ELF-1 (cell line): Measurements from ENCODE around the gene NHERF2.

Experiments
- DNase-seq: peaks from one replicate; pipeline ENCODE4 v3.0.0-alpha.2; 2016; ENCODE audit warnings: low read depth, low spot score

Gene NHERF2

GRCh38 chr16:2082171-2082982 is 55.7 kb downstream of the NHERF2 start:
- DNase-seq, result no peak

GRCh38 chr16:2082983-2083364 is 56.3 kb downstream of the NHERF2 start:
- no peak for DNase-seq

GRCh38 chr16:2083409-2083808 is 56.7 kb downstream of the NHERF2 start:
- no peak for DNase-seq

GRCh38 chr16:2083876-2084780 is 57.4 kb downstream of the NHERF2 start:
- DNase-seq, result no peak

GRCh38 chr16:2084895-2085625 is 58.4 kb downstream of the NHERF2 start:
- DNase-seq, result no peak

GRCh38 chr16:2085669-2086068 is 59.0 kb downstream of the NHERF2 start:
- DNase-seq, result no peak

GRCh38 chr16:2086106-2086742 is 59.5 kb downstream of the NHERF2 start:
- DNase-seq, result no peak

- DNase-seq, result no peak
These were observed 60.4 kb downstream of the NHERF2 start for GRCh38 chr16:2086812-2087747.

- DNase-seq, result no peak
These were observed 61.3 kb downstream of the NHERF2 start for GRCh38 chr16:2087748-2088631.
